ENCODE results near the gene RHD.

DNA sequence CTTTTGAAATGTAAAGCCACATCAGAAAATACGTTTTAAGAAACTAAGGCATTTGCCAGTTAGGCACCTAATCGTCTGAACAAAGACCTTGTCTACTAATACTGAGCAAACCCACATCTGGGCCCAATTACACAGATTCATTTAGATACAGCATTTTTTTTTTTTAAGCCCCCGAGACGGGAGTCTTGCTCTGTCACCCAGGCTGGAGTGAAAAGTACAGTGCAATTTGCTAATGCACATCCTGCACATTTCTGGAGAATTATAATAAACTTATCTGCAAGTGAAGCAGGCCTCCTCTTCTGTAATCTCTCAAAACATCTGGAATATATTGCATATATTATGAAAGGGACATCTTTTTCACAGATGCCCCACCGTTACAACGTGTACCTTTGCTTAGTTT is 28.4 kb upstream of the RHD start:
- TF ChIP-seq CTCF (conservative IDR thresholded peaks at IDR 0.05 in 1 of 2, IDR thresholded peaks at IDR 0.05 in 1 of 2; ENCODE audit: extremely low read depth in 1 of 2, insufficient read depth in 1 of 2, low read depth in 1 of 2, low read length in 2 of 2) (no peak), EZH2 (IDR thresholded peaks at IDR 0.05; ENCODE audit: borderline replicate concordance, low read length) (no peak)

All from mammary epithelial cell (primary cell).